Measurements from ENCODE around the gene FILIP1. TPM values are rescaled to one million over a fixed set of nuclear protein-coding genes. Genes with fewer than 3 reads are reported as not detected.
"Not testable (repeated sequence)": the region's sequence is repeated elsewhere in the genome, so short reads cannot be mapped to it uniquely, and the experiment has no call there.

The FILIP1 gene
- total and polyA plus RNA-seq, 2 donors (not counting 1 experiment from before 2014, with no cell fraction given), result 0.33 to 2.3 TPM

DNA sequence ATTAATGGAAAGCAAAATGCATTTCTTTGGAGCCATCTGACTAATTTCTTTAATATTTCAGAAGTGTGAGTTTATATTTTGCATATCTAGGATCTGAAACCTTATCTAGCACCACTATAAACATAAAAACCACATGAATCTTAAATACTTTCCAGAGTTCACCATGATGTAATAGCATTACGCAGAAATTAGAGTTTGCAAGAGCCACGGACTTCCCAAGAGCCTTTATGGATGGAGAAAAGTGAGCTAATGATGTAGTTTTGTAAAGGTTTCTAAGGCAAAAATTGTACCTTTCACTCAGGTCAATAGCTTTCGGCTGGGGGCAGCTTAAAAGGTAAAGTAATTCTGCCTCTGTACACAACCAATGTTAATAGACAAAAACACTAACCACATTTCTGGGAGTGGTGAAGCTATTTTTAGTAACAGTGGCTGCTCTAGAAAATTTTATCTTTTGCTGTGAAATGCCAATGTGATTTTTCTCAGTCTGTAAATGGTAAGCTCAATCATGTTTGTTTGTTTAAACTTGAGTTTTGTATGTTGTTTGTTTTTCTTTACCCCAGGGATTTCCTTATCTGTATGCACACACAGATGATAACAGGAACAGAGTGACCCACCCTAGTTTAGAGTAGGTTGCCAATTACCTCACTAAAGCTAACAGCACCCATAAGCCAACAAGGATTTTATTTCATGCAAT, 80.5 kb downstream of the FILIP1 start:
- Histone ChIP-seq H3K4me2 (ENCODE audit: extremely low read depth, insufficient read depth, low read length) (no peak overlapping the region), H3K9me3 (ENCODE audit: control insufficient read depth, insufficient read depth, low read depth, low read length) (no peaks in the 10 kb centered on the region), H4K20me1 (ENCODE audit: control insufficient read depth, extremely low read depth, insufficient read depth, low read length) (no peaks in the 10 kb centered on the region), H3K36me3 (ENCODE audit: control insufficient read depth, insufficient read depth, low read length) (no peaks in the 10 kb centered on the region), H2AFZ (ENCODE audit: low read length) (no peak overlapping the region), H3K9ac (ENCODE audit: insufficient read depth, low read length) (no peak overlapping the region), H3K27me3 (ENCODE audit: control insufficient read depth, insufficient read depth, low read length) (no peaks in the 10 kb centered on the region), H3K79me2 (ENCODE audit: control insufficient read depth, insufficient read depth, low read length) (no peaks in the 10 kb centered on the region), H3K4me3 (replicated peaks in 1 of 4; ENCODE audit: control extremely low read depth in 1 of 4, insufficient read depth in 1 of 4, low read depth in 3 of 4, low read length in 4 of 4) (no peak overlapping the region), H3K4me1 (ENCODE audit: control insufficient read depth, extremely low read depth, insufficient read depth, low read length) (peaks cover 12% of the 10 kb centered on the region), H3K27ac (ENCODE audit: insufficient read depth, low read length) (no peak overlapping the region)
- peak; percentile 92 to 94 for DNase-seq (ENCODE audit: low read depth in 2 of 2)
- no peak for TF ChIP-seq EZH2 (IDR thresholded peaks at IDR 0.05; ENCODE audit: low read length, missing control alignments)
- TF ChIP-seq, protein P1, sequence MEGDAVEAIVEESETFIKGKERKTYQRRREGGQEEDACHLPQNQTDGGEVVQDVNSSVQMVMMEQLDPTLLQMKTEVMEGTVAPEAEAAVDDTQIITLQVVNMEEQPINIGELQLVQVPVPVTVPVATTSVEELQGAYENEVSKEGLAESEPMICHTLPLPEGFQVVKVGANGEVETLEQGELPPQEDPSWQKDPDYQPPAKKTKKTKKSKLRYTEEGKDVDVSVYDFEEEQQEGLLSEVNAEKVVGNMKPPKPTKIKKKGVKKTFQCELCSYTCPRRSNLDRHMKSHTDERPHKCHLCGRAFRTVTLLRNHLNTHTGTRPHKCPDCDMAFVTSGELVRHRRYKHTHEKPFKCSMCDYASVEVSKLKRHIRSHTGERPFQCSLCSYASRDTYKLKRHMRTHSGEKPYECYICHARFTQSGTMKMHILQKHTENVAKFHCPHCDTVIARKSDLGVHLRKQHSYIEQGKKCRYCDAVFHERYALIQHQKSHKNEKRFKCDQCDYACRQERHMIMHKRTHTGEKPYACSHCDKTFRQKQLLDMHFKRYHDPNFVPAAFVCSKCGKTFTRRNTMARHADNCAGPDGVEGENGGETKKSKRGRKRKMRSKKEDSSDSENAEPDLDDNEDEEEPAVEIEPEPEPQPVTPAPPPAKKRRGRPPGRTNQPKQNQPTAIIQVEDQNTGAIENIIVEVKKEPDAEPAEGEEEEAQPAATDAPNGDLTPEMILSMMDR (conservative IDR thresholded peaks at IDR 0.05 in 1 of 2, IDR thresholded peaks at IDR 0.05 in 1 of 2; ENCODE audit: low read depth in 1 of 2, low read length in 2 of 2), result no peak

DNA sequence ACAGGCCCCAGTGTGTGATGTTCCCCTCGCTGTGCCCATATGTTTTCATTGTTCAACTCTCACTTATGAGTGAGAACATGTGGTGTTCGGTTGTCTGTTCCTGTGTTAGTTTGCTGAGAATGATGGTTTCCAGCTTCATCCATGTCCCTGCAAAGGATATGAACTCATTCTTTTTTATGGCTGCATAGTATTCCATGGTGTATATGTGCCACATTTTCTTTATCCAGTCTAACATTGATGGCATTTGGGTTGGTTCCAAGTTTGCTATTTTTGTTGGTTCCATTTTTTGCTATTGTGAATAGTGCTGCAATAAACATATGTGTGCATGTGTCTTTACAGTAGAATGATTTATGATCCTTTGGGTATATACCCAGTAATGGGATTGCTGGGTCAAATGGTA, 83.0 kb downstream of the FILIP1 start:
- not testable (repeated sequence) for H3K36me3 ChIP-seq (ENCODE audit: control insufficient read depth, insufficient read depth, low read length); H2AFZ ChIP-seq (ENCODE audit: low read length); H3K27me3 ChIP-seq (ENCODE audit: control insufficient read depth, insufficient read depth, low read length); H3K9me3 ChIP-seq (ENCODE audit: control insufficient read depth, insufficient read depth, low read depth, low read length); H3K79me2 ChIP-seq (ENCODE audit: control insufficient read depth, insufficient read depth, low read length); H3K4me2 ChIP-seq (ENCODE audit: extremely low read depth, insufficient read depth, low read length); H3K9ac ChIP-seq (ENCODE audit: insufficient read depth, low read length); DNase-seq (ENCODE audit: low read depth in 2 of 2); H3K4me3 ChIP-seq (replicated peaks in 1 of 4; ENCODE audit: control extremely low read depth in 1 of 4, insufficient read depth in 1 of 4, low read depth in 3 of 4, low read length in 4 of 4); H3K27ac ChIP-seq (ENCODE audit: insufficient read depth, low read length); H4K20me1 ChIP-seq (ENCODE audit: control insufficient read depth, extremely low read depth, insufficient read depth, low read length)
- H3K4me1 ChIP-seq (ENCODE audit: control insufficient read depth, extremely low read depth, insufficient read depth, low read length), result peaks cover 10% of the 10 kb centered on the region

DNA sequence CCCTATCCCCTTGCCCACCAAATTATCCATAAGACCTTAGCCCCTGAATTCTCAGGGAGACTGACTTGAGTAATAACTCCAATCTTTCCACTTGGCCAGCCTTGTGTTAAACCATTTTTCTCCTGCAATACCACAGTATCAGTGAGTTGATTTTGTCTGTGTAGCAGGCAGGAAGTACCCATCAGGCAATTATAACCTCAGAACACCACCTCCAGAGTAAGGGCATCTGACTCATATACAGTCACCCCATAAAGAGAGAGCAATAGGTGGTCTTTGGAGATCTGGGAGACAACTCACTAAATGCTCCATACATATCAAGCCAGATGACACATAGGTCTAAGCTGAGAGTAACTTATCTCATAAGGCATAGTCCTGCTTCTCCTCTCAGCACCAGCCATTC, 83.7 kb downstream of the FILIP1 start:
- Histone ChIP-seq H3K4me3 (replicated peaks in 1 of 4; ENCODE audit: control extremely low read depth in 1 of 4, insufficient read depth in 1 of 4, low read depth in 3 of 4, low read length in 4 of 4) (no peak overlapping the region), H3K79me2 (ENCODE audit: control insufficient read depth, insufficient read depth, low read length) (no peaks in the 10 kb centered on the region), H3K9ac (ENCODE audit: insufficient read depth, low read length) (no peak overlapping the region), H3K27ac (ENCODE audit: insufficient read depth, low read length) (peak overlapping the region; percentile 18), H3K4me2 (ENCODE audit: extremely low read depth, insufficient read depth, low read length) (no peak overlapping the region), H3K36me3 (ENCODE audit: control insufficient read depth, insufficient read depth, low read length) (no peaks in the 10 kb centered on the region), H4K20me1 (ENCODE audit: control insufficient read depth, extremely low read depth, insufficient read depth, low read length) (no peaks in the 10 kb centered on the region), H3K9me3 (ENCODE audit: control insufficient read depth, insufficient read depth, low read depth, low read length) (no peaks in the 10 kb centered on the region), H3K27me3 (ENCODE audit: control insufficient read depth, insufficient read depth, low read length) (no peaks in the 10 kb centered on the region), H3K4me1 (ENCODE audit: control insufficient read depth, extremely low read depth, insufficient read depth, low read length) (peaks cover 10% of the 10 kb centered on the region), H2AFZ (ENCODE audit: low read length) (no peak overlapping the region)
- TF ChIP-seq EZH2 (IDR thresholded peaks at IDR 0.05; ENCODE audit: low read length, missing control alignments), result no peak
- peak in 1 of 2 donors; percentile 60 for DNase-seq (ENCODE audit: low read depth in 2 of 2)

DNA sequence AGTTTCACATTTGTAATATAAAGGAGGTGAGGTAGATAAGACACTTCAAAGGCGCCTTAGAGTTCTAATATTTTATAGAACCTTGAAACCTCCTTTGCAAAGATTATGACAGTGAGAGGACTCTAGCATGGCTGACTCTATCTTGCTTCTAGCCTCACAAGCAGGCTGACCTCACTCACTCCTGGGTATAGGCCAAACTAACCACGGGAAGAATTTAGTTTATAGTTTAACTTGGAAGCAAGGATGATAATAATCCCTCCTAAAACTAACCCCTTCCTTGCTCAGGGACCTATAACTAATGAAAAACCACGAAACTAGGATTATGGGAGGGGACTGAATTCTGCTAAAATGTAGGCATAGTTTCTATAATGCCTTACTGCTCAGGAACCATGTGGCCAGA, 84.3 kb downstream of the FILIP1 start:
- no peak for TF ChIP-seq EZH2 (IDR thresholded peaks at IDR 0.05; ENCODE audit: low read length, missing control alignments)
- TF ChIP-seq, protein P1 (conservative IDR thresholded peaks at IDR 0.05 in 1 of 2, IDR thresholded peaks at IDR 0.05 in 1 of 2; ENCODE audit: low read depth in 1 of 2, low read length in 2 of 2), result no peak
- Histone ChIP-seq H3K27ac (ENCODE audit: insufficient read depth, low read length) (no peak overlapping the region), H3K9ac (ENCODE audit: insufficient read depth, low read length) (no peak overlapping the region), H3K27me3 (ENCODE audit: control insufficient read depth, insufficient read depth, low read length) (no peaks in the 10 kb centered on the region), H4K20me1 (ENCODE audit: control insufficient read depth, extremely low read depth, insufficient read depth, low read length) (no peaks in the 10 kb centered on the region), H3K4me2 (ENCODE audit: extremely low read depth, insufficient read depth, low read length) (no peak overlapping the region), H3K36me3 (ENCODE audit: control insufficient read depth, insufficient read depth, low read length) (no peaks in the 10 kb centered on the region), H3K9me3 (ENCODE audit: control insufficient read depth, insufficient read depth, low read depth, low read length) (no peaks in the 10 kb centered on the region), H3K4me3 (replicated peaks in 1 of 4; ENCODE audit: control extremely low read depth in 1 of 4, insufficient read depth in 1 of 4, low read depth in 3 of 4, low read length in 4 of 4) (no peak overlapping the region), H3K4me1 (ENCODE audit: control insufficient read depth, extremely low read depth, insufficient read depth, low read length) (peaks cover 10% of the 10 kb centered on the region), H3K79me2 (ENCODE audit: control insufficient read depth, insufficient read depth, low read length) (no peaks in the 10 kb centered on the region), H2AFZ (ENCODE audit: low read length) (no peak overlapping the region)
- DNase-seq (ENCODE audit: low read depth in 2 of 2), result peak; percentile 46 to 69

All from fibroblast of lung (primary cell).